ENCODE measurements around the gene PHLDB1. TPM values are rescaled to one million over a fixed set of nuclear protein-coding genes. Genes with fewer than 3 reads are reported as not detected.

Gene PHLDB1
- total and polyA plus RNA-seq, 3 donors from 2014 or later: 51.1 to 102 (median 95.9) TPM

DNA sequence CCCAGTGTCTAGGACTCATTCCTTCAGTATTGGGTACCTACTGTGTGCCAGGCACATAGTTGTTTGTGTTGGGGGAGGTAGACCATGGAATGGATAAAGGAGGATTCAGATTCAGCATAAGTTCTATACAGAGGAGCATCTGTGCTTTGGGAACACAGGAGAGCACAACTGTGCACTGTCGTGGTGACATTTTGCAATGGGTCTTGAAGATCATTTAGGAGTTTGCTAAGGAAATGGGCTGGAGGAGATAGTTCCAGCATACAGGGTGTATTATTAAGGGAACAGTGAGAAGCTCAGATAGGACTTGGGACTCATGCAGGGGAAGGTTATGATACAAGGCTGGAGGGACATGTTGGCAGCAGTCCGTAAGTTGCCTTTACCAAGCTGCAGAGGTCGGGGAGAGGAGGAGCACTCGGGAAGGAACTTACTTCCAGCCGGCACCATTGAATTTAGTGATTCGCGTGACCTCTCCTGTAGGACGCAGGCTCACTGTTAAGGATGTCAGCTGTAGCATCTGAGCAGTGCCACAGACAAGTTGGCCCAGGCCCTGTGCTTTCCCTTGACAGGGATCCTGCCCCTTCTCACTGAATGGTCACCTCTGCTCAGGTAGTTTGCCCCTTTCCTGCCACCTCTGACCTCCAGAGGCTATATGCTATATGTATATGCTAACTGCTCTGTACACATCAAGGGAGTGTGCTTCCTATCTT lies 46.4 kb downstream of the PHLDB1 start:
- H3K27ac ChIP-seq: no peak overlapping the region
- DNase-seq: no peak
- no peaks in the 10 kb centered on the region for H3K27me3 ChIP-seq
- no peaks in the 10 kb centered on the region for H3K9me3 ChIP-seq
- TF ChIP-seq, protein P1, sequence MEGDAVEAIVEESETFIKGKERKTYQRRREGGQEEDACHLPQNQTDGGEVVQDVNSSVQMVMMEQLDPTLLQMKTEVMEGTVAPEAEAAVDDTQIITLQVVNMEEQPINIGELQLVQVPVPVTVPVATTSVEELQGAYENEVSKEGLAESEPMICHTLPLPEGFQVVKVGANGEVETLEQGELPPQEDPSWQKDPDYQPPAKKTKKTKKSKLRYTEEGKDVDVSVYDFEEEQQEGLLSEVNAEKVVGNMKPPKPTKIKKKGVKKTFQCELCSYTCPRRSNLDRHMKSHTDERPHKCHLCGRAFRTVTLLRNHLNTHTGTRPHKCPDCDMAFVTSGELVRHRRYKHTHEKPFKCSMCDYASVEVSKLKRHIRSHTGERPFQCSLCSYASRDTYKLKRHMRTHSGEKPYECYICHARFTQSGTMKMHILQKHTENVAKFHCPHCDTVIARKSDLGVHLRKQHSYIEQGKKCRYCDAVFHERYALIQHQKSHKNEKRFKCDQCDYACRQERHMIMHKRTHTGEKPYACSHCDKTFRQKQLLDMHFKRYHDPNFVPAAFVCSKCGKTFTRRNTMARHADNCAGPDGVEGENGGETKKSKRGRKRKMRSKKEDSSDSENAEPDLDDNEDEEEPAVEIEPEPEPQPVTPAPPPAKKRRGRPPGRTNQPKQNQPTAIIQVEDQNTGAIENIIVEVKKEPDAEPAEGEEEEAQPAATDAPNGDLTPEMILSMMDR (IDR thresholded peaks at IDR 0.05): no peak
- no peak for TF ChIP-seq POLR2A (IDR thresholded peaks at IDR 0.05)
- WGBS, 2 donors: 82 to 83% methylated on average over 8 of the region's 8 CpGs
- intact Hi-C loops (cut with DNase I; ENCODE audit: low total_unique reads): loop anchor here (10.0 kb wide), 1 partner anchor 59 kb away; no protein-coding TSS in a partner anchor
- no peaks in the 10 kb centered on the region for H3K4me1 ChIP-seq
- H3K36me3 ChIP-seq (ENCODE audit: low read depth, missing control alignments): no peaks in the 10 kb centered on the region
- no peak overlapping the region for H3K4me3 ChIP-seq

DNA sequence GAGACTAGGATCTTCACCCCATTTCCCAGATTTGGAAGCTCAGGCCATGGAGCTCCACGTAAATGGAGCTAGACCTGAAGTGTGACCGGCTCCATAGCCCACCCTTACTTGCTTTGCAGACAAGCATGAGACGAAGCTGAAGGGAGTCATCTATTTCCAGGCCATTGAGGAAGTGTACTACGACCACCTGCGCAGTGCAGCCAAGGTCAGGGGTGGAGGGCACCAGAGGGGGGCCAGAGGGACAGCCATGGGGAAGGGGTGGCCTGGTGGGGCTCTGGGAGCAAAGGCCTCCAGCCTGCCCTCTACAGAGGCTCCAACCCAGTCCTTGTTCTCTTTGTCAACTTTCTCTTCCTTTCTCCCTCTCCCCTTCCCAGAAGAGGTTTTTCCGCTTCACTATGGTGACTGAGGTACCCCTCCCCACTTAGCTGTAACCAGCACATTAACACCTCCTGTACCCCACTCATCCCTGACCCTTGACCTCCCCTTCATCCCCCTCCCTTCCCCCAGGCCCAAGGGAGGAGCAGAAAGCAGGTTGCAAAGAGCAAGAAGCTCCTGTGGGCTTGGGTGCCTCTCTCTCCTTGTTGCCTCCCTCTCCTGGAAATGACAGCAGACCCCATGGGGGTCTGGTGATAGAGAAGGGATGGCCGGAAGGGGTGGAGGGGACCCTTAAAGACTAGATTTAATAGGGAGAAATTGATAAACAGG lies 48.2 kb downstream of the PHLDB1 start:
- no peak overlapping the region for H3K27ac ChIP-seq
- no peak for TF ChIP-seq POLR2A (IDR thresholded peaks at IDR 0.05)
- TF ChIP-seq, protein P1 (IDR thresholded peaks at IDR 0.05): no peak
- 87 to 96% methylated on average over 7 of the region's 7 CpGs for WGBS, 2 donors
- no peaks in the 10 kb centered on the region for H3K9me3 ChIP-seq
- no peak for DNase-seq
- no peaks in the 10 kb centered on the region for H3K36me3 ChIP-seq (ENCODE audit: low read depth, missing control alignments)
- intact Hi-C loops (cut with DNase I; ENCODE audit: low total_unique reads): loop anchor here (10.0 kb wide), 1 partner anchor 61 kb away; no protein-coding TSS in a partner anchor
- no peak overlapping the region for H3K4me3 ChIP-seq
- no peaks in the 10 kb centered on the region for H3K4me1 ChIP-seq
- no peaks in the 10 kb centered on the region for H3K27me3 ChIP-seq

DNA sequence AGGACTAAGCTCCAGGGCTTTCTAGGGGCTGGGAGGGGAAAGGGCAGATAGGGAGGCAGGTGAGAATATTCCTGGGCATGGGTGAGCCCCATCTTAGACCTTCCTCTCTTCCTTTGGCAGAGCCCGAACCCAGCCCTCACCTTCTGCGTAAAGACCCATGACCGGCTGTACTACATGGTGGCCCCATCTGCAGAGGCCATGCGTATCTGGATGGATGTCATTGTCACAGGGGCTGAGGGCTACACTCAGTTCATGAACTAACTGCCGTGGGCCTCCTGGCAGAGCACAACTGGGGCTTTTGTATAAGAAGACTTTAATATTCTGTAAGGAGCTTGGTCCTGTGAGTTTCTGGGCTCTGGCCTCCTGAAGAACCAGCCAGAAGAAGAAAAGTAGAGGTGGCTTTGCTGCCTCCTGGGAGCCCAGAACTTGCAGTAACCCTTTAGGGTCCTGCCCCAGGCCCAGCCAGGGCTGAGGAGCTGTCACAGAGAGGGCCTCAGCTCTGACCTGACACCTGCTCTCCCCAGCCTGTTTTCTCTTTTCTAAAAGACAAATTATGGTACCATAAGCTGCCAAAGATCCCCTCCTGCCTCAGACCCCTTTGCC lies 49.2 kb downstream of the PHLDB1 start:
- WGBS, 2 donors: 87 to 93% methylated on average over 5 of the region's 5 CpGs
- Histone ChIP-seq H3K27ac (no peak overlapping the region), H3K27me3 (no peaks in the 10 kb centered on the region), H3K4me1 (no peaks in the 10 kb centered on the region), H3K4me3 (no peak overlapping the region), H3K9me3 (no peaks in the 10 kb centered on the region), H3K36me3 (ENCODE audit: low read depth, missing control alignments) (no peaks in the 10 kb centered on the region)
- no peak for DNase-seq
- TF ChIP-seq, protein P1 (IDR thresholded peaks at IDR 0.05): no peak
- TF ChIP-seq POLR2A (IDR thresholded peaks at IDR 0.05): no peak
- intact Hi-C loops (cut with DNase I; ENCODE audit: low total_unique reads): loop anchor here (10.0 kb wide), 1 partner anchor 62 kb away; no protein-coding TSS in a partner anchor

DNA sequence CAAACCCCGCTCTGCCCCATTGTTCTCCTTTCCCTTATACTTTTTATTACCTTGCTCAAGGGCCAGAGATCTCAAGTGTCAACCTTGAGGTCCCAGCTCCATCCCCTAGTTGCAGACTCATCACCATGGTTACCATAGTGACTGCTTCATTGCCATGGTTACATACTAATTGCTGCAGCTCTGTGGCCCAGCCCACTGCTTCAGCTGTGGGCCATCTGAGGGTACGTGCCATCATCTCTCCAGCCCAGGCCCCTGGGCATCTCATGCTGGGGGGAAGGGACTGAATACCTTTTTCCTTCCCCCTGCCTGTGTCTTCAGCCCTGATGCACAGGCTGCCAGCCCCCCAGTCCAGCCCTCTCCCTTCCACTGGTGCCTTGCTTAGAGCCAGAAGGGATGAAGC lies 49.8 kb downstream of the PHLDB1 start:
- intact Hi-C loops (cut with DNase I; ENCODE audit: low total_unique reads): loop anchor here (10.0 kb wide), 1 partner anchor 62 kb away; no protein-coding TSS in a partner anchor
- no peak overlapping the region for H3K4me3 ChIP-seq
- WGBS, 2 donors: 90% methylated on average over 2 of the region's 2 CpGs
- TF ChIP-seq POLR2A (IDR thresholded peaks at IDR 0.05): no peak
- TF ChIP-seq, protein P1 (IDR thresholded peaks at IDR 0.05): no peak
- H3K27me3 ChIP-seq: no peaks in the 10 kb centered on the region
- DNase-seq: no peak
- no peaks in the 10 kb centered on the region for H3K9me3 ChIP-seq
- no peaks in the 10 kb centered on the region for H3K36me3 ChIP-seq (ENCODE audit: low read depth, missing control alignments)
- H3K4me1 ChIP-seq: no peaks in the 10 kb centered on the region
- no peak overlapping the region for H3K27ac ChIP-seq
